Nephron (organoid): ENCODE results near the gene LPCAT2.
A peak's percentile ranks its signal among the peaks of the same experiment; 100 is the strongest.

ENCODE experiments used
- H3K27ac Mint-ChIP-seq, 3 experiments: 2 replicates each; pipeline ENCODE4 v1.8.0; 2020; ENCODE audit warnings: mixed read lengths in 3 of 3, mild to moderate bottlenecking in 2 of 3, moderate library complexity in 1 of 3
- H3K27me3 Mint-ChIP-seq: 2 replicates; pipeline ENCODE4 v1.8.0; 2021; ENCODE audit warnings: low read depth, mild to moderate bottlenecking, moderate library complexity, mixed read lengths
- H3K36me3 Mint-ChIP-seq: 2 replicates; pipeline ENCODE4 v1.8.0; 2020; ENCODE audit warnings: low read depth, mixed read lengths
- H3K4me1 Mint-ChIP-seq: 2 replicates; pipeline ENCODE4 v1.8.0; 2020; ENCODE audit warnings: mixed read lengths
- H3K4me3 Mint-ChIP-seq, 3 experiments: 2 replicates each; pipeline ENCODE4 v1.8.0; 2020; ENCODE audit warnings: mild to moderate bottlenecking in 3 of 3, mixed read lengths in 3 of 3, moderate library complexity in 2 of 3
- H3K9me3 Mint-ChIP-seq: 2 replicates; pipeline ENCODE4 v1.8.0; 2020; ENCODE audit warnings: mixed read lengths
- CTCF ChIP-seq, 3 experiments: fragments of 200-600 bp; sonication (generic); IDR thresholded peaks; one replicate each; pipeline ENCODE4 v1.5.0; 2021; ENCODE audit warnings: antibody characterized with exemption in 3 of 3; ENCODE audit not compliant: unreplicated experiment in 3 of 3

Gene LPCAT2

DNA sequence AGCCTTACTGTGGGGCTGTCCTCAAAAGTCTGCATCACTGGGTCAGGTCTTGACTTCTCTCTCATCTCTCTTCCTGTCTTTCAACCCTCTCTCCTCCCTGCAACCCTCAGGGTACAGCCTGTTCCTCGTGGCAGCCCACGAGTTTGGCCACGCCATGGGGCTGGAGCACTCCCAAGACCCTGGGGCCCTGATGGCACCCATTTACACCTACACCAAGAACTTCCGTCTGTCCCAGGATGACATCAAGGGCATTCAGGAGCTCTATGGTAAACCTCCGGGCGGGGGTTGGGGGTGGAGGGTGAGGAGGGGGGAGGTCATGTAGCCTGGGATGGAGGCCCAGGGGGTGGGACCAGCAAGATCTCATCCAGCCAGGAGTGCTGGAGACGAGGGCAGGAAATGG lies 17.2 kb upstream of the LPCAT2 start:
- Mint-ChIP-seq H3K4me1 (peaks cover 26% of the 10 kb centered on the region), H3K9me3 (no peaks in the 10 kb centered on the region), H3K36me3 (peaks cover 67% of the 10 kb centered on the region), H3K27ac (no peak overlapping the region), H3K4me3 (no peak overlapping the region), H3K27me3 (peaks cover 5% of the 10 kb centered on the region)
- TF ChIP-seq CTCF (IDR thresholded peaks at IDR 0.05; ENCODE audit: unreplicated experiment in 3 of 3) = no peak

- Mint-ChIP-seq H3K4me3 (no peak overlapping the region), H3K27me3 (no peaks in the 10 kb centered on the region), H3K4me1 (peaks cover 30% of the 10 kb centered on the region), H3K36me3 (peaks cover 62% of the 10 kb centered on the region), H3K9me3 (no peaks in the 10 kb centered on the region), H3K27ac (no peak overlapping the region)
- TF ChIP-seq CTCF (IDR thresholded peaks at IDR 0.05; ENCODE audit: unreplicated experiment in 3 of 3) = no peak
Observed at GRCh38 chr16:55492756-55493380, 16.0 kb upstream of the LPCAT2 start.

GRCh38 chr16:55494994-55495421 lies 13.9 kb upstream of the LPCAT2 start:
- peak overlapping the region in 2 of 3 experiments; percentile 37 to 53 for H3K4me3 Mint-ChIP-seq
- no peaks in the 10 kb centered on the region for H3K9me3 Mint-ChIP-seq
- H3K27ac Mint-ChIP-seq = peak overlapping the region; percentile 87 to 98 (median 91)
- peaks cover 54% of the 10 kb centered on the region for H3K36me3 Mint-ChIP-seq
- no peaks in the 10 kb centered on the region for H3K27me3 Mint-ChIP-seq
- H3K4me1 Mint-ChIP-seq = peaks cover 39% of the 10 kb centered on the region
- peak in 2 of 3 experiments; percentile 26 to 28 for TF ChIP-seq CTCF (IDR thresholded peaks at IDR 0.05; ENCODE audit: unreplicated experiment in 3 of 3)

GRCh38 chr16:55495616-55496289 lies 13.1 kb upstream of the LPCAT2 start:
- H3K4me3 Mint-ChIP-seq = peak overlapping the region in 1 of 3 experiments; percentile 24
- peak overlapping the region; percentile 87 to 98 (median 91) for H3K27ac Mint-ChIP-seq
- H3K27me3 Mint-ChIP-seq = no peaks in the 10 kb centered on the region
- no peaks in the 10 kb centered on the region for H3K9me3 Mint-ChIP-seq
- no peak for TF ChIP-seq CTCF (IDR thresholded peaks at IDR 0.05; ENCODE audit: unreplicated experiment in 3 of 3)
- peaks cover 47% of the 10 kb centered on the region for H3K4me1 Mint-ChIP-seq
- H3K36me3 Mint-ChIP-seq = peaks cover 60% of the 10 kb centered on the region

DNA sequence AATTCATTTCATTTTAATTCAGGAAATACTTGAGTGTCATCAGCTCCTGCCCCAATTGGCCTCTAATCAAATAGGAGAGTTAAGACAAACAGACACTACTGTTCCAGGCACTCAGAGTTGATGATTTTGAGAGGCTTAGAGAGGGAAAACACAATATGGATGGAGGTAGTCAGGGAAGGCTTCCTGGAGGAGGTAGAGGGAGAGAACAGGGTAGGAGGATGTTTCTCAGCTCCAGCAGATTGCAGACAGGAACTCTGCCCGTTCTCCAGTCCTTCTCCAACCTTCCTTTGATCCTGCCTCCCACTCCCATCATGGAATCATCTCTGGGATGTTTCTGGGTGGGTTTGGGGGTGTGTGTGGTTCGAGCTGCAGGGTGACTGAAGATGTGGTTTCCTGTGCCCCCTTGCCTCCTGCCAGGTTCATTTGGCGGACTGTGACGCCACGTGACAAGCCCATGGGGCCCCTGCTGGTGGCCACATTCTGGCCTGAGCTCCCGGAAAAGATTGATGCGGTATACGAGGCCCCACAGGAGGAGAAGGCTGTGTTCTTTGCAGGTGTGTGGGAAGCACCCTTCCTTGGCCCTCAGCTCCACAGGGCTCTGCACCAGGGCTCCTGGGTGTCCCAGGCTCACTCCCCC lies 12.2 kb upstream of the LPCAT2 start:
- Mint-ChIP-seq H3K4me1 (peaks cover 54% of the 10 kb centered on the region), H3K27me3 (no peaks in the 10 kb centered on the region), H3K36me3 (peaks cover 64% of the 10 kb centered on the region), H3K9me3 (no peaks in the 10 kb centered on the region), H3K27ac (peak overlapping the region in 2 of 3 experiments; percentile 32 to 91), H3K4me3 (no peak overlapping the region)
- TF ChIP-seq CTCF (IDR thresholded peaks at IDR 0.05; ENCODE audit: unreplicated experiment in 3 of 3) = no peak
